Pancreas (tissue), 10 donors: ENCODE results near the gene PLBD2. TPM values are rescaled to one million over a fixed set of nuclear protein-coding genes. Genes with fewer than 3 reads are reported as not detected.

Experiments
- ATAC-seq, 4 donors: fragments of 200-7000 bp; cut with Tn5 transposase; one replicate each; pipeline versions ENCODE4 v1.8.0 to v1.9.1; 2020; ENCODE audit warnings: mild to moderate bottlenecking in 4 of 4, moderate library complexity in 4 of 4
- DNase-seq, 6 donors: peaks; one replicate each; pipeline ENCODE4 v3.0.0-alpha.2; 2020
- FAIRE-seq: peaks from 2 replicates; lab custom pipeline; 2012; peaks lifted over from hg19 to GRCh38; lab: Jason Lieb, UNC
- H3K27ac ChIP-seq, 4 donors: fragments of 200-600 bp; sonication (generic); 1 replicate in 3 of 4; 2 replicates in 1 of 4; pipeline versions ENCODE4 v1.5.0 to v1.8.0; 2020
- H3K27me3 ChIP-seq, 4 donors: fragments of 200-600 bp; one replicate each; pipeline ENCODE4 v1.8.0; 2021
- H3K36me3 ChIP-seq, 3 donors: fragments of 200-600 bp; sonication (generic) in 1 of 3; one replicate each; pipeline versions ENCODE4 v1.5.0 to v1.8.0; 2020 to 2021
- H3K4me1 ChIP-seq, 3 donors: fragments of 200-600 bp; one replicate each; pipeline ENCODE4 v1.8.0; 2021
- H3K4me3 ChIP-seq, 4 donors: fragments of 200-600 bp; sonication (generic) in 2 of 4; one replicate each; pipeline versions ENCODE4 v1.5.0 to v1.8.0; 2020 to 2021
- H3K9me3 ChIP-seq, 4 donors: fragments of 200-600 bp; one replicate each; pipeline ENCODE4 v1.8.0; 2021
- CTCF ChIP-seq, 4 donors: fragments of 200-600 bp; sonication (generic) in 3 of 4; IDR thresholded peaks; one replicate each; pipeline versions ENCODE4 v1.5.0 to v1.8.0; 2021; ENCODE audit warnings: antibody characterized with exemption in 4 of 4
- WGBS, 2 donors: extraction: QIAGEN DNeasy Blood & Tissue Kit; methylation state at CpG; one replicate each; pipeline ENCODE4 v1.1.7; 2013; 5-methylcytosine and 5-hydroxymethylcytosine counted together
- intact Hi-C, 3 donors: fragments of 100-400 bp; cut with DNase I; formaldehyde crosslinking; loops; one replicate each; pipeline versions ENCODE4 v1.11.1 to v1.14.2; 2022
- polyA plus RNA-seq, 2 donors: library from polyadenylated mRNA; stranded (reverse); fragments of 200-250 nt; gene quantifications; one replicate each; pipeline ENCODE4 v1.2.3, GENCODE V29; 2013
- total RNA-seq, 6 donors: library from RNA; stranded (reverse); fragmentation: NEBNext Ultra II Directional in 4 of 6; extraction: Animal tissue kit (Norgen Biotek cat#: 25700) in 4 of 6; gene quantifications; one replicate each; pipeline versions ENCODE4 v1.2.1 to v1.2.4, GENCODE V29; 2021 to 2023
- donor health status: healthy with polysubstance abuse.
- donor health status: DM: no; HTN: no; CAD: no; lungs with moderate emphysema.
- donor health status: DM: no; HTN: no; CAD: no.
- donor health status: control.
- donor health status: control.
- donor health status: Bipolar disorder and iron deficiency.
- donor health status: DM: yes; HTN: yes; CAD: no.
- donor health status: DM: no; HTN: no; CAD: no.
- donor health status: DM: no; HTN: no; CAD: no.
- donor health status: DM: yes; HTN: yes; CAD: no.

PLBD2 gene
- total and polyA plus RNA-seq, 8 donors: 11.4 to 29.3 (median 14.9) TPM

- WGBS, 2 donors: 73 to 88% methylated on average over 11 of the region's 11 CpGs
- Histone ChIP-seq H3K36me3 (no peaks in the 10 kb centered on the region), H3K27me3 (no peaks in the 10 kb centered on the region), H3K9me3 (no peaks in the 10 kb centered on the region), H3K27ac (no peak overlapping the region), H3K4me1 (peaks cover 0 to 4% (median 0%) of the 10 kb centered on the region in 3 donors), H3K4me3 (no peak overlapping the region)
- no peak for TF ChIP-seq CTCF (IDR thresholded peaks at IDR 0.05)
- no peak for ATAC-seq
- no peak for FAIRE-seq
- intact Hi-C loops: no loop called here
- DNase-seq: no peak
Observed at GRCh38 chr12:113408756-113409298, 50.4 kb downstream of the PLBD2 start.

- DNase-seq (no peak), ATAC-seq (no peak), FAIRE-seq (no peak)
- Histone ChIP-seq H3K4me3 (no peak overlapping the region), H3K36me3 (no peaks in the 10 kb centered on the region), H3K27me3 (no peaks in the 10 kb centered on the region), H3K27ac (no peak overlapping the region), H3K4me1 (no peaks in the 10 kb centered on the region), H3K9me3 (no peaks in the 10 kb centered on the region)
- WGBS, 2 donors: 42 to 51% methylated on average over 9 of the region's 9 CpGs
- intact Hi-C loops: no loop called here
- no peak for TF ChIP-seq CTCF (IDR thresholded peaks at IDR 0.05)
Observed at GRCh38 chr12:113409462-113410124, 51.2 kb downstream of the PLBD2 start.

- TF ChIP-seq CTCF (IDR thresholded peaks at IDR 0.05): no peak
- ATAC-seq (peak in 3 of 4 donors; percentile 9 to 10 (median 9)), DNase-seq (no peak), FAIRE-seq (no peak)
- intact Hi-C loops: no loop called here
- H3K4me1 ChIP-seq: peaks cover 0 to 2% (median 0%) of the 10 kb centered on the region in 3 donors
- no peaks in the 10 kb centered on the region for H3K9me3 ChIP-seq
- H3K27me3 ChIP-seq: no peaks in the 10 kb centered on the region
- H3K36me3 ChIP-seq: no peaks in the 10 kb centered on the region
- H3K4me3 ChIP-seq: no peak overlapping the region
- 65 to 71% methylated on average over 11 of the region's 11 CpGs for WGBS, 2 donors
- no peak overlapping the region for H3K27ac ChIP-seq
Observed at GRCh38 chr12:113413488-113413939, 55.1 kb downstream of the PLBD2 start.

- H3K27ac ChIP-seq: no peak overlapping the region
- FAIRE-seq (no peak), ATAC-seq (no peak), DNase-seq (no peak)
- H3K4me1 ChIP-seq: peaks cover 0 to 9% (median 0%) of the 10 kb centered on the region in 3 donors
- no peaks in the 10 kb centered on the region for H3K9me3 ChIP-seq
- intact Hi-C loops: no loop called here
- no peaks in the 10 kb centered on the region for H3K27me3 ChIP-seq
- H3K36me3 ChIP-seq: no peaks in the 10 kb centered on the region
- no peak overlapping the region for H3K4me3 ChIP-seq
- TF ChIP-seq CTCF (IDR thresholded peaks at IDR 0.05): no peak
- WGBS, 2 donors: 78 to 82% methylated on average over 9 of the region's 9 CpGs
Observed at GRCh38 chr12:113414519-113415038, 56.2 kb downstream of the PLBD2 start.
